Peyer's patch (tissue), 4 donors: Measurements from ENCODE around the gene NDRG3. TPM values are rescaled to one million over a fixed set of nuclear protein-coding genes. Genes with fewer than 3 reads are reported as not detected.

Experiments
- DNase-seq, 3 donors: peaks; one replicate each; pipeline ENCODE4 v3.0.0-alpha.2; 2017 to 2019
- H3K27ac ChIP-seq, 4 donors: fragments of 200-600 bp; sonication (generic); one replicate each; pipeline ENCODE4 v1.5.1; 2016 to 2019
- H3K27me3 ChIP-seq, 2 donors: fragments of 200-600 bp; sonication (generic); one replicate each; pipeline ENCODE4 v1.5.1; 2019
- H3K36me3 ChIP-seq, 3 donors: fragments of 200-600 bp; sonication (generic); one replicate each; pipeline ENCODE4 v1.5.1; 2016 to 2019
- H3K4me1 ChIP-seq, 4 donors: fragments of 200-600 bp; sonication (generic); one replicate each; pipeline ENCODE4 v1.5.1; 2016 to 2019
- H3K4me3 ChIP-seq, 4 donors: fragments of 200-600 bp; sonication (generic); 1 replicate in 3 of 4; 2 replicates in 1 of 4; pipeline ENCODE4 v1.5.1; 2016 to 2019; ENCODE audit warnings: mild to moderate bottlenecking in 1 of 4
- H3K9me3 ChIP-seq, 4 donors: fragments of 200-600 bp; sonication (generic); one replicate each; pipeline ENCODE4 v1.5.1; 2016 to 2019; ENCODE audit warnings: mild to moderate bottlenecking in 1 of 4
- CTCF ChIP-seq, 6 experiments: fragments of 450-650 bp in 4 of 6; fragments of 200-600 bp in 2 of 6; sonication (generic) in 1 of 6; IDR thresholded peaks; one replicate each; pipeline ENCODE4 v1.5.1; 2017 to 2019; ENCODE audit warnings: antibody characterized with exemption in 6 of 6, mild to moderate bottlenecking in 3 of 6, moderate library complexity in 1 of 6
- POLR2A ChIP-seq, 2 donors: fragments of 450-650 bp; IDR thresholded peaks; one replicate each; pipeline ENCODE4 v1.5.1; 2017; ENCODE audit warnings: antibody characterized with exemption in 2 of 2, mild to moderate bottlenecking in 2 of 2, moderate library complexity in 2 of 2
- total RNA-seq, 4 donors: library from RNA; depleted of rRNA; stranded (reverse); fragments of >200 nt; gene quantifications; one replicate each; pipeline ENCODE4 v1.1.0, GENCODE V29; 2016

Gene NDRG3
- total RNA-seq, 4 donors from 2014 or later: 12.6 to 28.4 (median 22.6) TPM

DNA sequence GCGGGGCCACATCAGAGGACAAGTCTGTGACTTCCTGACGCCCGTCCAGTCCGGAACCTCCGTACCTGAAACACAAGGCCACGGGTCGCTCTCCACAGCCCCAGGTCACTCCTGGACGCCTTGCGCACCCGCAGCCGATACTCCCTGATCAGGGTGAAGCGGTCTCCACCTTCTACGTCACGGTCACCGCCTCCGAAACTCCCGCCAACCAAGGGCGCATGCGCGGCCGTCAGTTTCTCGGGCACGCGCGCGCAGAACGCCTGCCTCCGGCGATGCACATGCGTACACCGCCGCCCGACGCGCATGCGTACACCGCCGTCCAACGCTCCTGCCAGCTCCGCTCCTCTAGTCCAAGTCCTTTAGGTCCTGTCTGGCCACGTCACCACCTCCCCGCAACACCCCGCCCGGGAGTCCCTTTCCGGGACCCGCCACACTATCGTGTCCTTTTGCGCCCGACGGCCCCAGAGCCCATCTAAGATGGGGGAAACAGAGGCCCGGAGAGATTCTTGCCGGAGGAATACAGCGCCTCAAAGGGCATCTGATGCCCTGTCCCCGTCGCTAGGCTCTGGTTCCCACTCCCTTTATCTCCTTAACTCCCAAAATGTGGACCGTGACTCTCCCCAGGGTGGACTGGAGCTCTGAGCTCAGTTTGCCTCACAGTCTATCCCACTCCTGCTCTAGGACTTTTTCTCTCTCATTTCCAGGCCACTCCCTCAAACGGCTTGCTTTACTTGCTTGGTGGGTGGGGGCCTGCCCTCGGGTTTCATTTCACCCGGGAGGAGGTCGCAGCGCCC is 27.9 kb upstream of the NDRG3 start, which contains the start of gene DSN1:
DSN1 (minus strand) TSS at position 167 of the 794 bp plus-strand sequence. CDS start 2,305 bp downstream, outside the sequence.
- TF ChIP-seq CTCF (IDR thresholded peaks at IDR 0.05): peak in 1 of 6 experiments; percentile 0
- peak; percentile 74 to 85 for TF ChIP-seq POLR2A (IDR thresholded peaks at IDR 0.05)
- DNase-seq: peak; percentile 95 to 100 (median 99)
- no peaks in the 10 kb centered on the region for H3K9me3 ChIP-seq
- peaks cover 0 to 10% (median 0%) of the 10 kb centered on the region in 4 donors for H3K4me1 ChIP-seq
- no peaks in the 10 kb centered on the region for H3K36me3 ChIP-seq
- peak within 1 kb of the TSS; percentile 52 to 85 (median 68) for H3K4me3 ChIP-seq
- H3K27ac ChIP-seq: peak within 1 kb of the TSS; percentile 88 to 95 (median 92)
- no peaks in the 10 kb centered on the region for H3K27me3 ChIP-seq

- peak in 1 of 6 experiments; percentile 3 for TF ChIP-seq CTCF (IDR thresholded peaks at IDR 0.05)
- TF ChIP-seq POLR2A (IDR thresholded peaks at IDR 0.05): no peak
- Histone ChIP-seq H3K9me3 (no peaks in the 10 kb centered on the region), H3K4me1 (peaks cover 0 to 10% (median 0%) of the 10 kb centered on the region in 4 donors), H3K4me3 (peak overlapping the region; percentile 52 to 85 (median 68)), H3K36me3 (no peaks in the 10 kb centered on the region), H3K27ac (peak overlapping the region; percentile 88 to 95 (median 92)), H3K27me3 (no peaks in the 10 kb centered on the region)
- no peak for DNase-seq
Observed at GRCh38 chr20:36773107-36773596, 27.3 kb upstream of the NDRG3 start.

- H3K4me3 ChIP-seq: no peak overlapping the region
- no peaks in the 10 kb centered on the region for H3K27me3 ChIP-seq
- DNase-seq: peak in 1 of 3 donors; percentile 45
- peaks cover 0 to 10% (median 0%) of the 10 kb centered on the region in 4 donors for H3K4me1 ChIP-seq
- peaks cover 0 to 4% (median 0%) of the 10 kb centered on the region in 3 donors for H3K36me3 ChIP-seq
- no peak for TF ChIP-seq POLR2A (IDR thresholded peaks at IDR 0.05)
- H3K9me3 ChIP-seq: no peaks in the 10 kb centered on the region
- H3K27ac ChIP-seq: no peak overlapping the region
Observed at GRCh38 chr20:36770680-36771079, 24.8 kb upstream of the NDRG3 start.

DNA sequence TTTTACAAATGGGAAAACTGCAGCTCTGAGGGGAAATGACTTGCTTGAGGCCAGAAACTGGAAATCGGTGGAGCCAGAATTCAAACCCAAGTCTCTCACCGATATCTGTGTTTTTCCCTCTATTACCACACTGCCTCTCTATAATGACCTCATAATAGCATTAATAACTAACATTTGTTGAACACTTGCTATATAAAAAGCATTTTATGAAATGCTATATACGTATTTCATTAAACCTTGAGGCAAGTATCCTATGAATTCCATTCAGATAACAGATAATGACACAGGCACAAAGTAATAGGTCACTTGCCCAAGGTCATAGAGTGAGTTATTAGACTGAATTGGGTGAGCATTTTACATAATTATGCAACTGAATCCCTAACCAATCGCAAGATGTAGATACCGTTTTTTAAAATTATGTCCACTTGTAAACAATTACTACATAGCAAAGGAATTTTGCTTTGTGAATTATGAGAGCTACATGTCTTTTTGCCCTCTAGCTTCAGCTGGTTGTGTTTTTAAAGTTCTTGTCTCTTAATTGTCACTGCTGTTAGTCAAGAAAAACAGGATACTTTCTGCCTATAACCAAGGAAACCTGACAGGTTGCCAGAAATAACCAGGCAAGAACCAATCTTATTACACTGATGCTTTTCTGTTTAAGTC is 23.0 kb upstream of the NDRG3 start:
- Histone ChIP-seq H3K4me3 (no peak overlapping the region), H3K4me1 (peaks cover 0 to 10% (median 0%) of the 10 kb centered on the region in 4 donors), H3K36me3 (peaks cover 0 to 4% (median 0%) of the 10 kb centered on the region in 3 donors), H3K27ac (no peak overlapping the region), H3K27me3 (no peaks in the 10 kb centered on the region), H3K9me3 (no peaks in the 10 kb centered on the region)
- no peak for TF ChIP-seq CTCF (IDR thresholded peaks at IDR 0.05)
- TF ChIP-seq POLR2A (IDR thresholded peaks at IDR 0.05): no peak
- no peak for DNase-seq

DNA sequence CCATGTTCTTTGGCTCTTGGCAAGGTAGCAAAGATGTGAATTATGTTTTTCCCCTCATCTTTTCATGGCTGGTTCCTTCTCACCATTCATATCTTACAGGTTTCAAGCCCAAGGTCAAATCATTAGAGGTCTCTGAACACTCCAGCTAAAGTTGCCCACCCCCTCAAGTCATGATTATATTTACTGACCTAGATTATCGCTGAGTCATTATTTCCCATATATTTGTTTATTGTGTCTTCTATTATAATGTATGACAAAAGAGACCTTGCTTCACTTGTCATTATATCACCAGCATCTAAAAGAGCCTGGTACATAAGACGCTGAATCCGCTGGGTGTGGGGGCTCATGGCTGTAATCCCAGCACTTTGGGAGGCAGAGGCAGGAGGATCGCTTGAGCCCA is 15.2 kb upstream of the NDRG3 start:
- peaks cover 0 to 7% (median 2%) of the 10 kb centered on the region in 4 donors for H3K4me1 ChIP-seq
- H3K27ac ChIP-seq: no peak overlapping the region
- no peaks in the 10 kb centered on the region for H3K9me3 ChIP-seq
- DNase-seq: no peak
- no peak for TF ChIP-seq POLR2A (IDR thresholded peaks at IDR 0.05)
- TF ChIP-seq CTCF (IDR thresholded peaks at IDR 0.05): no peak
- H3K27me3 ChIP-seq: no peaks in the 10 kb centered on the region
- H3K4me3 ChIP-seq: no peak overlapping the region
- peaks cover 0 to 9% (median 0%) of the 10 kb centered on the region in 3 donors for H3K36me3 ChIP-seq
